Gastroesophageal sphincter (tissue), 3 donors: Measurements from ENCODE around the gene LASP1NB.

Experiments used
- EP300 ChIP-seq: sonication (generic); formaldehyde crosslinking; IDR thresholded peaks from one replicate; pipeline ENCODE4 v1.6.1; 2017; ENCODE audit warnings: antibody characterized with exemption, mild to moderate bottlenecking
- POLR2A ChIP-seq, 2 donors: fragments of 450-650 bp; IDR thresholded peaks; one replicate each; pipeline ENCODE4 v1.6.1; 2017; ENCODE audit warnings: antibody characterized with exemption in 2 of 2, mild to moderate bottlenecking in 2 of 2, moderate library complexity in 1 of 2
- POLR2AphosphoS5 ChIP-seq: sonication (generic); formaldehyde crosslinking; IDR thresholded peaks from one replicate; pipeline ENCODE4 v1.6.1; 2017; ENCODE audit warnings: antibody characterized with exemption
- TF ChIP-seq, protein P1 (sequence below), 4 experiments: fragments of 200-600 bp in 2 of 4; fragments of 450-650 bp in 2 of 4; sonication (generic) in 1 of 4; IDR thresholded peaks; one replicate each; pipeline ENCODE4 v1.5.1; 2017 to 2019; ENCODE audit warnings: antibody characterized with exemption in 4 of 4, mild to moderate bottlenecking in 2 of 4, moderate library complexity in 2 of 4

DNA sequence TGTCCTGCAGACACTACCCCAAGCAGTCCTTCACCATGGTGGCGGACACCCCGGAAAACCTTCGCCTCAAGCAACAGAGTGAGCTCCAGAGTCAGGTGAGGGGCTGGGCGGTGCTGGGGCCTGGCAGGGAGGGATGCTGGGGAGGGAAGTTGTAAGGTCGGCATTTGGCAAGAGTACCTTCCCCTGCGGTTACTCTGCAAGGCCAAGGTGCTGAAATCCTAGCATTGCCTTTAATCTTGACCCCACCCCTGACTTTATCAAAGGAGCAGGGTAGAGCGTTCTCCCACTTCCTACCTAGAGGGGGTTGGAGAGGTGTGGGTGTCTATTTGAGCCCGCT, 35.0 kb upstream of the LASP1NB start:
- TF ChIP-seq EP300: no peak
- TF ChIP-seq, protein P1, sequence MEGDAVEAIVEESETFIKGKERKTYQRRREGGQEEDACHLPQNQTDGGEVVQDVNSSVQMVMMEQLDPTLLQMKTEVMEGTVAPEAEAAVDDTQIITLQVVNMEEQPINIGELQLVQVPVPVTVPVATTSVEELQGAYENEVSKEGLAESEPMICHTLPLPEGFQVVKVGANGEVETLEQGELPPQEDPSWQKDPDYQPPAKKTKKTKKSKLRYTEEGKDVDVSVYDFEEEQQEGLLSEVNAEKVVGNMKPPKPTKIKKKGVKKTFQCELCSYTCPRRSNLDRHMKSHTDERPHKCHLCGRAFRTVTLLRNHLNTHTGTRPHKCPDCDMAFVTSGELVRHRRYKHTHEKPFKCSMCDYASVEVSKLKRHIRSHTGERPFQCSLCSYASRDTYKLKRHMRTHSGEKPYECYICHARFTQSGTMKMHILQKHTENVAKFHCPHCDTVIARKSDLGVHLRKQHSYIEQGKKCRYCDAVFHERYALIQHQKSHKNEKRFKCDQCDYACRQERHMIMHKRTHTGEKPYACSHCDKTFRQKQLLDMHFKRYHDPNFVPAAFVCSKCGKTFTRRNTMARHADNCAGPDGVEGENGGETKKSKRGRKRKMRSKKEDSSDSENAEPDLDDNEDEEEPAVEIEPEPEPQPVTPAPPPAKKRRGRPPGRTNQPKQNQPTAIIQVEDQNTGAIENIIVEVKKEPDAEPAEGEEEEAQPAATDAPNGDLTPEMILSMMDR (IDR thresholded peaks at IDR 0.05): no peak
- TF ChIP-seq POLR2AphosphoS5: no peak
- TF ChIP-seq POLR2A (IDR thresholded peaks at IDR 0.05): no peak
